WTC11 (cell line): Measurements from ENCODE around the gene UBE2E1. TPM values are rescaled to one million over a fixed set of nuclear protein-coding genes. Genes with fewer than 3 reads are reported as not detected.
A peak's percentile ranks its signal among the peaks of the same experiment; 100 is the strongest.

Source experiments
- ATAC-seq: fragments of 200-7000 bp; cut with Tn5 transposase; 2 replicates; pipeline ENCODE4 v1.10.0; 2021; ENCODE audit warnings: mild to moderate bottlenecking, moderate library complexity
- CTCF ChIA-PET: fragments of 300-600 bp; sonication (Branson Sonifier 250); formaldehyde crosslinking; loops from one replicate; lab custom pipeline; 2021; ENCODE audit warnings: antibody characterized with exemption; lab: Charles Lee
- POLR2A ChIA-PET: fragments of 350-600 bp; sonication (Branson Sonifier 250); formaldehyde crosslinking; loops from one replicate; lab custom pipeline; 2021; ENCODE audit warnings: antibody characterized with exemption; lab: Charles Lee
- DNase-seq: peaks from one replicate; pipeline ENCODE4 v3.0.0; 2021; ENCODE audit warnings: low spot score
- H3K27ac Mint-ChIP-seq: 2 replicates; pipeline ENCODE4 v1.8.0; 2021; ENCODE audit warnings: mixed read lengths
- H3K27me3 Mint-ChIP-seq: 2 replicates; pipeline ENCODE4 v1.8.0; 2021; ENCODE audit warnings: low read depth, mild to moderate bottlenecking, moderate library complexity, mixed read lengths
- H3K36me3 Mint-ChIP-seq: 2 replicates; pipeline ENCODE4 v1.8.0; 2021; ENCODE audit warnings: mixed read lengths
- H3K4me1 Mint-ChIP-seq: 2 replicates; pipeline ENCODE4 v1.8.0; 2022; ENCODE audit warnings: mixed read lengths
- H3K4me3 Mint-ChIP-seq: 2 replicates; pipeline ENCODE4 v1.8.0; 2021; ENCODE audit warnings: mild to moderate bottlenecking, moderate library complexity, mixed read lengths
- H3K9me3 Mint-ChIP-seq: 2 replicates; pipeline ENCODE4 v1.8.0; 2021; ENCODE audit warnings: mixed read lengths
- CBFB ChIP-seq: sonication (generic); formaldehyde crosslinking; IDR thresholded peaks from 2 replicates; pipeline ENCODE4 v1.8.1; 2022; ENCODE audit warnings: mild to moderate bottlenecking, low read depth, missing genetic modification reagents
- FOXJ3 ChIP-seq: sonication (generic); formaldehyde crosslinking; IDR thresholded peaks from 2 replicates; pipeline ENCODE4 v1.9.0; 2021; ENCODE audit warnings: missing genetic modification reagents, mild to moderate bottlenecking, borderline replicate concordance
- FOXK1 ChIP-seq: sonication (generic); formaldehyde crosslinking; IDR thresholded peaks from 2 replicates; pipeline ENCODE4 v1.8.0; 2022; ENCODE audit warnings: mild to moderate bottlenecking, moderate library complexity, missing genetic modification reagents
- GABPB1 ChIP-seq: sonication (generic); formaldehyde crosslinking; IDR thresholded peaks from 2 replicates; pipeline ENCODE4 v1.8.1; 2023; ENCODE audit warnings: mild to moderate bottlenecking, missing genetic modification reagents
- IRF2 ChIP-seq: sonication (generic); formaldehyde crosslinking; IDR thresholded peaks from 2 replicates; pipeline ENCODE4 v1.8.0; 2022; ENCODE audit warnings: low read depth, missing genetic modification reagents, borderline replicate concordance
- MXD4 ChIP-seq: fragments of 250-450 bp; sonication (Bioruptor Pico); IDR thresholded peaks from 2 replicates; pipeline ENCODE4 v1.8.0; 2021; ENCODE audit warnings: mild to moderate bottlenecking, moderate library complexity, borderline replicate concordance
- NFE2L1 ChIP-seq: sonication (generic); formaldehyde crosslinking; IDR thresholded peaks from 2 replicates; pipeline ENCODE4 v1.8.1; 2023; ENCODE audit warnings: missing genetic modification reagents
- NFYB ChIP-seq: sonication (generic); formaldehyde crosslinking; conservative IDR thresholded peaks from 2 replicates; pipeline ENCODE4 v1.8.0; 2022; ENCODE audit warnings: low read depth, missing genetic modification reagents
- SMAD3 ChIP-seq: sonication (generic); formaldehyde crosslinking; IDR thresholded peaks from 2 replicates; pipeline ENCODE4 v1.8.0; 2022; ENCODE audit warnings: missing genetic modification reagents, mild to moderate bottlenecking, borderline replicate concordance
- SP1 ChIP-seq: sonication (generic); formaldehyde crosslinking; conservative IDR thresholded peaks from 2 replicates; pipeline ENCODE4 v1.8.1; 2022; ENCODE audit warnings: missing genetic modification reagents
- TCF7 ChIP-seq: sonication (generic); formaldehyde crosslinking; IDR thresholded peaks from 2 replicates; pipeline ENCODE4 v1.8.0; 2022; ENCODE audit warnings: mild to moderate bottlenecking, low read depth, missing genetic modification reagents, moderate library complexity
- TEAD1 ChIP-seq: sonication (generic); formaldehyde crosslinking; IDR thresholded peaks from 2 replicates; pipeline ENCODE4 v1.8.0; 2022; ENCODE audit warnings: mild to moderate bottlenecking, missing genetic modification reagents
- ZBTB21 ChIP-seq: sonication (generic); formaldehyde crosslinking; IDR thresholded peaks from 2 replicates; pipeline ENCODE4 v1.8.1; 2023; ENCODE audit warnings: mild to moderate bottlenecking, missing genetic modification reagents, borderline replicate concordance
- ZNF138 ChIP-seq: sonication (generic); formaldehyde crosslinking; conservative IDR thresholded peaks from 2 replicates; pipeline ENCODE4 v1.8.1; 2022; ENCODE audit warnings: mild to moderate bottlenecking, moderate library complexity, missing genetic modification reagents
- ZNF219 ChIP-seq: sonication (generic); formaldehyde crosslinking; IDR thresholded peaks from 2 replicates; pipeline ENCODE4 v1.8.0; 2023; ENCODE audit warnings: missing genetic modification reagents, mild to moderate bottlenecking, borderline replicate concordance
- ZNF317 ChIP-seq: sonication (generic); formaldehyde crosslinking; IDR thresholded peaks from 2 replicates; pipeline ENCODE4 v1.8.1; 2023; ENCODE audit warnings: low read depth, mild to moderate bottlenecking, moderate library complexity, missing genetic modification reagents, borderline replicate concordance
- total RNA-seq: library from RNA; stranded (reverse); gene quantifications from 3 replicates; pipeline ENCODE4 v1.2.3, GENCODE V29; 2021
- TF ChIP-seq, protein P1 (sequence below): sonication (generic); formaldehyde crosslinking; IDR thresholded peaks from 2 replicates; pipeline ENCODE4 v1.8.1; 2023; ENCODE audit warnings: mild to moderate bottlenecking, missing genetic modification reagents, moderate library complexity
- TF ChIP-seq, protein P2 (sequence below): sonication (generic); formaldehyde crosslinking; IDR thresholded peaks from 2 replicates; pipeline ENCODE4 v1.8.0; 2022; ENCODE audit warnings: mild to moderate bottlenecking, missing genetic modification reagents
- TF ChIP-seq, protein P3 (sequence below): sonication (generic); formaldehyde crosslinking; conservative IDR thresholded peaks from 2 replicates; pipeline ENCODE4 v1.8.1; 2022; ENCODE audit warnings: mild to moderate bottlenecking, missing genetic modification reagents
- TF ChIP-seq, protein P4 (sequence below): sonication (generic); formaldehyde crosslinking; IDR thresholded peaks from 2 replicates; pipeline ENCODE4 v1.8.0; 2022; ENCODE audit warnings: mild to moderate bottlenecking, missing genetic modification reagents
- TF ChIP-seq, protein P5 (sequence below): fragments of 250-450 bp; sonication (Bioruptor Pico); IDR thresholded peaks from 2 replicates; pipeline ENCODE4 v1.9.0; 2021; ENCODE audit warnings: mild to moderate bottlenecking
- TF ChIP-seq, protein P6 (sequence below): sonication (generic); formaldehyde crosslinking; IDR thresholded peaks from 2 replicates; pipeline ENCODE4 v1.8.0; 2023; ENCODE audit warnings: missing genetic modification reagents

The UBE2E1 gene
- total RNA-seq, 1 experiment from 2014 or later, result 121 TPM

DNA sequence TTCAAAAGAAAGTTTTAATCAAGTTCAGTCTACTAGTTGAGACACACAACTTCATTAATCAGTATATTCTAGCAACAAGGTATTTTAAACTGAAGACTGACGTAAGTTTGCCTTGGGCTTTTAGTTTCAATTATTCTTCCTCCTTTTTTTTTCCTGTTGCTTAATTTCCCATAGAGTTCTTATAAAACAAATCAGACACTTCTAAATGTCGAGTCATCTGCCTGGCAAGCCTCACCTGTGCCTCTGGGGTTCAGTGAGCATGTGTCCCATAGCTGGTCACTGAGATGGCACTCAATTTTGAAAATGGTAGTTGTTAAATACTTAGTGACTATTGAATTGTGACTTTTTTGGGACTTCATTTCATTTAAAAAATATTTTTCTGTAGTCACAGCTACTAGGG lies 83.6 kb downstream of the UBE2E1 start:
- DNase-seq (no peak), ATAC-seq (no peak)
- no peak for TF ChIP-seq ZBTB21
- ChIA-PET POLR2A (interaction anchor here (0.6 kb wide), 1 partner anchor 79 kb away, joined by 4 read pairs; no protein-coding TSS in a partner anchor), CTCF (interaction anchor here (1.0 to 1.2 kb wide), 4 partner anchors 53 to 241 kb away, joined by 3 to 6 read pairs (median 4); no protein-coding TSS in a partner anchor)
- no peaks in the 10 kb centered on the region for H3K9me3 Mint-ChIP-seq
- peak overlapping the region; percentile 24; the same call in 1 of the 2 replicates for H3K27ac Mint-ChIP-seq
- peaks cover 13% of the 10 kb centered on the region; the same call in 1 of the 2 replicates for H3K36me3 Mint-ChIP-seq
- peaks cover 25% of the 10 kb centered on the region for H3K4me1 Mint-ChIP-seq
- no peak overlapping the region for H3K4me3 Mint-ChIP-seq
- no peaks in the 10 kb centered on the region for H3K27me3 Mint-ChIP-seq

DNA sequence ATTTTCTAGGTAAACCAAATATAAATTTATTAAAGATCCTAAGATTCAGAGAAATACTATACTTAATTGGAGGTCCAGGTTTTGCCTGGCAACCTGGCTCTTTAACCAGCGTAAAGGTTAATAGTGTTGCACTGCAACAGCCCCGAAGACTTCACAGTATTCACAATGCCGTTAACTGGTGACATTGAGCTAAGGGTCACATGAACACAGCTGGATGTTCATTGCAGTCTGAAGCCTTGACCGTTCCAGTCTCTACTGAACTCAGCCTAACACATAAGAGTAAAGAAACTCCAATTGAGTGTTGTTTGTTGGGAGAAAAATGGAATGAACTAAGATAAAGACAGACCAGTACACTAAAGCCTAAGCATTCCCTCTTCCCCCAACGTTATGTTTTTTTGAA lies 84.2 kb downstream of the UBE2E1 start:
- TF ChIP-seq TEAD1 (no peak), ZNF317 (CRISPR knock-in tag) (no peak), SP1 (CRISPR knock-in tag) (no peak), MXD4 (CRISPR knock-in tag) (no peak), TCF7 (CRISPR knock-in tag) (no peak), NFE2L1 (CRISPR knock-in tag) (no peak), ZNF138 (CRISPR knock-in tag) (no peak), NFYB (no peak)
- TF ChIP-seq, protein P1, sequence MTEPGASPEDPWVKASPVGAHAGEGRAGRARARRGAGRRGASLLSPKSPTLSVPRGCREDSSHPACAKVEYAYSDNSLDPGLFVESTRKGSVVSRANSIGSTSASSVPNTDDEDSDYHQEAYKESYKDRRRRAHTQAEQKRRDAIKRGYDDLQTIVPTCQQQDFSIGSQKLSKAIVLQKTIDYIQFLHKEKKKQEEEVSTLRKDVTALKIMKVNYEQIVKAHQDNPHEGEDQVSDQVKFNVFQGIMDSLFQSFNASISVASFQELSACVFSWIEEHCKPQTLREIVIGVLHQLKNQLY (CRISPR knock-in tag), result no peak
- TF ChIP-seq, protein P2, sequence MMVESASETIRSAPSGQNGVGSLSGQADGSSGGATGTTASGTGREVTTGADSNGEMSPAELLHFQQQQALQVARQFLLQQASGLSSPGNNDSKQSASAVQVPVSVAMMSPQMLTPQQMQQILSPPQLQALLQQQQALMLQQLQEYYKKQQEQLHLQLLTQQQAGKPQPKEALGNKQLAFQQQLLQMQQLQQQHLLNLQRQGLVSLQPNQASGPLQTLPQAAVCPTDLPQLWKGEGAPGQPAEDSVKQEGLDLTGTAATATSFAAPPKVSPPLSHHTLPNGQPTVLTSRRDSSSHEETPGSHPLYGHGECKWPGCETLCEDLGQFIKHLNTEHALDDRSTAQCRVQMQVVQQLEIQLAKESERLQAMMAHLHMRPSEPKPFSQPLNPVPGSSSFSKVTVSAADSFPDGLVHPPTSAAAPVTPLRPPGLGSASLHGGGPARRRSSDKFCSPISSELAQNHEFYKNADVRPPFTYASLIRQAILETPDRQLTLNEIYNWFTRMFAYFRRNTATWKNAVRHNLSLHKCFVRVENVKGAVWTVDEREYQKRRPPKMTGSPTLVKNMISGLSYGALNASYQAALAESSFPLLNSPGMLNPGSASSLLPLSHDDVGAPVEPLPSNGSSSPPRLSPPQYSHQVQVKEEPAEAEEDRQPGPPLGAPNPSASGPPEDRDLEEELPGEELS, result no peak
- TF ChIP-seq, protein P3, sequence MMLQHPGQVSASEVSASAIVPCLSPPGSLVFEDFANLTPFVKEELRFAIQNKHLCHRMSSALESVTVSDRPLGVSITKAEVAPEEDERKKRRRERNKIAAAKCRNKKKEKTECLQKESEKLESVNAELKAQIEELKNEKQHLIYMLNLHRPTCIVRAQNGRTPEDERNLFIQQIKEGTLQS, result no peak
- TF ChIP-seq, protein P4, sequence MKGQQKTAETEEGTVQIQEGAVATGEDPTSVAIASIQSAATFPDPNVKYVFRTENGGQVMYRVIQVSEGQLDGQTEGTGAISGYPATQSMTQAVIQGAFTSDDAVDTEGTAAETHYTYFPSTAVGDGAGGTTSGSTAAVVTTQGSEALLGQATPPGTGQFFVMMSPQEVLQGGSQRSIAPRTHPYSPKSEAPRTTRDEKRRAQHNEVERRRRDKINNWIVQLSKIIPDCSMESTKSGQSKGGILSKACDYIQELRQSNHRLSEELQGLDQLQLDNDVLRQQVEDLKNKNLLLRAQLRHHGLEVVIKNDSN (CRISPR knock-in tag), result no peak
- H3K4me3 Mint-ChIP-seq, result no peak overlapping the region
- CTCF ChIA-PET, result interaction anchor here (0.6 kb wide), 1 partner anchor 109 kb away, joined by 3 read pairs; no protein-coding TSS in a partner anchor
- no peaks in the 10 kb centered on the region for H3K27me3 Mint-ChIP-seq
- H3K9me3 Mint-ChIP-seq, result no peaks in the 10 kb centered on the region
- POLR2A ChIA-PET, result interaction anchor here (0.6 to 0.9 kb wide), 2 partner anchors 27 to 79 kb away, joined by 3 to 4 read pairs; partner anchors contain the start of genes NKIRAS1 and RPL15
- ATAC-seq, result no peak
- DNase-seq, result no peak
- peaks cover 25% of the 10 kb centered on the region for H3K4me1 Mint-ChIP-seq
- H3K27ac Mint-ChIP-seq, result peak overlapping the region; percentile 45; the same call in 1 of the 2 replicates
- peaks cover 17% of the 10 kb centered on the region; the same call in 1 of the 2 replicates for H3K36me3 Mint-ChIP-seq

DNA sequence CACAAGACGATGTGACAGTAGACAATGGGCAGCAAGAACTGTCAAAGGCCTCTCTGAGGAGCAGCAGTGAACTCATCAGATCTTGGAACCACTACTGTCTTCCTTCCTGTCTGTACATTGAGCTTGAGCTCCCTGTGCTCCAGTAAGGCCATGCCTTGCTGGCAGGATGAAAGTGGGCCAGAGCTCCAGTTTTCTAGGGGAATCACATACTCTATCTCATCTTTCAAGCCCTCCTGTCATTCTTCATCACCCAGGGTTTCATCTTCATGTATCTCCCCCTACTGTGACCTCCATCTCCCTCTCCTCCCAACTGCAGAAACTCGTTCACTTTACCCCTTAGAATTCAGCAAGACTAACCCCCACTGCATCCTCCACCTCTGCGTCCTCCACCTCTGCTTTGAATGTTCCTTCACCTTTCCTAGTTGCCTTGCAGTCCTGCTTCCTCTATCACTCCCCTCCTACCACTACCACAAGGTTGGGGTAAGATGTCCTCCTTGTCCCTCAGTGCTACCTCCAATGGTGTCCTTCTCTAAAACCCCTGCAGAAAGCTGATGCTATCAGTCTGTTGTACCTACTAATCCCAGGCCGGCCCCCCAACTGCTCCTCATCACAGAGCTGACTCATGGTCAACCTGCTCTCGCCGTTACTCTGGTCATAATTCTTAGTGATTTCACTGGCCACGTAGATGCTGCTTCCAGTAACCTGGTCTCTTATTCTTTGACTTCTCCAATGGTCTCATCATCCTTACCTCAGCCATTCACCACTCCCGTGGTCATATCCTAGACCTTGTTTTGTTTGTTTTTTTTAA lies 88.7 kb downstream of the UBE2E1 start:
- peaks cover 21% of the 10 kb centered on the region for H3K4me1 Mint-ChIP-seq
- DNase-seq (no peak), ATAC-seq (no peak)
- no peak overlapping the region for H3K4me3 Mint-ChIP-seq
- H3K27me3 Mint-ChIP-seq, result no peaks in the 10 kb centered on the region
- H3K36me3 Mint-ChIP-seq, result peaks cover 55% of the 10 kb centered on the region
- peak overlapping the region; percentile 12; the same call in 1 of the 2 replicates for H3K27ac Mint-ChIP-seq
- CTCF ChIA-PET, result interaction anchor here (0.7 to 1.3 kb wide), 2 partner anchors 10 to 346 kb away, joined by 4 read pairs; no protein-coding TSS in a partner anchor
- POLR2A ChIA-PET, result no interaction called here
- H3K9me3 Mint-ChIP-seq, result peaks cover 17% of the 10 kb centered on the region
- TF ChIP-seq ZBTB21 (no peak), TEAD1 (no peak), FOXJ3 (CRISPR knock-in tag) (no peak), CBFB (CRISPR knock-in tag) (no peak), ZNF219 (CRISPR knock-in tag) (no peak), GABPB1 (CRISPR knock-in tag) (no peak), SMAD3 (CRISPR knock-in tag) (no peak), FOXK1 (CRISPR knock-in tag) (no peak), IRF2 (CRISPR knock-in tag) (no peak)
- TF ChIP-seq, protein P5, sequence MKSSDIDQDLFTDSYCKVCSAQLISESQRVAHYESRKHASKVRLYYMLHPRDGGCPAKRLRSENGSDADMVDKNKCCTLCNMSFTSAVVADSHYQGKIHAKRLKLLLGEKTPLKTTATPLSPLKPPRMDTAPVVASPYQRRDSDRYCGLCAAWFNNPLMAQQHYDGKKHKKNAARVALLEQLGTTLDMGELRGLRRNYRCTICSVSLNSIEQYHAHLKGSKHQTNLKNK, result no peak
- TF ChIP-seq, protein P6, sequence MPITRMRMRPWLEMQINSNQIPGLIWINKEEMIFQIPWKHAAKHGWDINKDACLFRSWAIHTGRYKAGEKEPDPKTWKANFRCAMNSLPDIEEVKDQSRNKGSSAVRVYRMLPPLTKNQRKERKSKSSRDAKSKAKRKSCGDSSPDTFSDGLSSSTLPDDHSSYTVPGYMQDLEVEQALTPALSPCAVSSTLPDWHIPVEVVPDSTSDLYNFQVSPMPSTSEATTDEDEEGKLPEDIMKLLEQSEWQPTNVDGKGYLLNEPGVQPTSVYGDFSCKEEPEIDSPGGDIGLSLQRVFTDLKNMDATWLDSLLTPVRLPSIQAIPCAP (CRISPR knock-in tag), result no peak
